HG03139 (cell line): ENCODE results near the gene ANKS1A.

Source experiments
- ATAC-seq: cut with Tn5 transposase; IDR thresholded peaks from one replicate; pipeline ENCODE4 v1.9.1; 2021; ENCODE audit not compliant: unreplicated experiment

Gene ANKS1A

GRCh38 chr6:35080821-35081425 is 191.9 kb downstream of the ANKS1A start:
- no peak for ATAC-seq

GRCh38 chr6:35081426-35081851 is 192.4 kb downstream of the ANKS1A start:
- ATAC-seq = no peak

- no peak for ATAC-seq
Observed at GRCh38 chr6:35082046-35082732, 193.1 kb downstream of the ANKS1A start.

- ATAC-seq = no peak
Observed at GRCh38 chr6:35082733-35083403, 193.8 kb downstream of the ANKS1A start.

GRCh38 chr6:35083507-35083906 is 194.5 kb downstream of the ANKS1A start:
- no peak for ATAC-seq

- no peak for ATAC-seq
Observed at GRCh38 chr6:35084041-35084491, 195.0 kb downstream of the ANKS1A start.

GRCh38 chr6:35084511-35085203 is 195.6 kb downstream of the ANKS1A start:
- ATAC-seq = no peak

GRCh38 chr6:35085359-35086281 is 196.6 kb downstream of the ANKS1A start:
- ATAC-seq = no peak

GRCh38 chr6:35086282-35086632 is 197.2 kb downstream of the ANKS1A start:
- ATAC-seq = no peak

GRCh38 chr6:35086636-35087360 is 197.7 kb downstream of the ANKS1A start:
- ATAC-seq = no peak

GRCh38 chr6:35087361-35088280 is 198.6 kb downstream of the ANKS1A start:
- no peak for ATAC-seq

GRCh38 chr6:35088281-35089215 is 199.5 kb downstream of the ANKS1A start:
- ATAC-seq = no peak

GRCh38 chr6:35089216-35089934 is 200.3 kb downstream of the ANKS1A start:
- no peak for ATAC-seq

GRCh38 chr6:35089935-35090505 is 201.0 kb downstream of the ANKS1A start:
- ATAC-seq = no peak

GRCh38 chr6:35090734-35091133 is 201.7 kb downstream of the ANKS1A start:
- no peak for ATAC-seq

- ATAC-seq = no peak
Observed at GRCh38 chr6:35091346-35092083, 202.5 kb downstream of the ANKS1A start.
